HG03432 (cell line): ENCODE measurements around the gene RARS2.

Experiments
- ATAC-seq: cut with Tn5 transposase; IDR thresholded peaks from one replicate; pipeline ENCODE4 v1.9.1; 2021; ENCODE audit warnings: mild to moderate bottlenecking, moderate library complexity; ENCODE audit not compliant: unreplicated experiment

The RARS2 gene

DNA sequence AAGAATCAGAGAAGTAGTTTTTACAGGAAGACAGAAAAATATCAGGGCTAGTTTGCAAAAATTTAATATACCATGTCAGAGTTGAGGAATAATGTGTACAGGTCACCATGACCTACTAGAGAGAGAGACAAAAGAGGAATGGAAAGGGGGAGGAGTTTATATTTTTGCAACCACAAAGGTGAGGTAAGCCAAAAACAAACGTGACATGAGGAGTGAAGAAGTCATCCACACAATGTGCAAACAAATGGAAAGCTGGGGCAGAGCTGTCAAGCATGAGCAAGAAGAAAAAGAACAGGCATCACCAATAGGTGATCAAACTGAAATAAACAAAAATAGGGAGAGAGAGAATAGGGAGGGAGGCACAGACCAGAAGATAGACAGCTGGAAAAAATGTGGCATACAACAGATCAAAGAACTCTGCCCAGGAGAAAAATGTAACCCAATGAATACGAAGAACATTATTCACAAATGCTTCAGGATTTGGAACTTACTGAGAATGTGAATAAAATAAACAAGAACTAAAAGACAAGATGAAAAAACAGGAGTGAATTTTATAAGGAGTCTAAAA is 15.5 kb downstream of the RARS2 start:
- ATAC-seq: no peak

DNA sequence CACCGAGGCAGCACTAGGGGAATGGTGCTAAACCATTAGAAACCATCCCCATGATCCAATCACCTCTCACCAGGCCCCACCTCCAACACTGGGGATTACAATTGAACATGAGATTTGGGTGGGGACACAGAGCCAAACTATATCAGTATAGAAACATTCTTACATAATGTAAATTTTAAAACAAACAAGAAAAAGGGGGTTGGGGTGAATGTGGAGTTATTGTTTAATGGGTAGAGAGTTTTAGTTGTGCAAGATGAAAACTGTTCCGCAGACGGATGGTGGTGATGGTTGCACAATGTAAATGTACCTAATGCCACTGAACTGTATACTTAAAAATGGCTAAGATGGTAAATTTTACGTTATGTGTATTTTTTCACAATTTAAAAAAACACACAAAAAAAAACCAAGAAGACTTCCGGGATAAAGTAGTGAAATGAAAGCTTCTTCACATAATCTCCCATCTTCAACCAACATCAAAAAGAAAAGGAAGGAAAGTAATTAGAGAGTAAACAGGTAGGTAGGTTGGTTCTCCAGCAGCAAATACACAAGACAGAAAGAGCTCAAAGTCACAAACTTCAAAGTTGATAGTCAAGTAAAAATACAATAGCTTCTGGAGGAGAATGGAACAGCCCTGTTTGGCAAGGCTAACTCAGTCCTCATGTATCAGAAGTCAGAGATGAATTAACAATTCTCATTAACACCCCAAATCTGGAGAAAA is 16.3 kb downstream of the RARS2 start:
- ATAC-seq: no peak

DNA sequence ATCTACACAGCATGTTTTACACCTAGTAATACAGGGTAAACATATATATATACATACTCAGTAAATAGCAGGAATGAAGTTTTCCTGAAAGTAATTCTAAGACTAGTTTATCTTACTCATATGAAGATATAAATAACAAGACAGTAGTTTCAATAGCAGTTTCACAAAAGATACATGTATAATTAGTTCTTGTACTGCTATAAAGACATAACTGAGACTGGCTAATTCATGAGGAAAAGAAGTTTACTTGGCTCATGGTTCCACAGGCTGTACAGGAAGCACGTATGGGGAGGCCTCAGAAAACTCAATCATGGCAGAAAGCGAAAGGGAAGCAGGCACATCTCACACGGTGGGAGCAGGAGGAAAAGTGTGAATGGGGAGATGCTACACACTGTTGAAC is 16.9 kb downstream of the RARS2 start:
- ATAC-seq: peak; percentile 58

DNA sequence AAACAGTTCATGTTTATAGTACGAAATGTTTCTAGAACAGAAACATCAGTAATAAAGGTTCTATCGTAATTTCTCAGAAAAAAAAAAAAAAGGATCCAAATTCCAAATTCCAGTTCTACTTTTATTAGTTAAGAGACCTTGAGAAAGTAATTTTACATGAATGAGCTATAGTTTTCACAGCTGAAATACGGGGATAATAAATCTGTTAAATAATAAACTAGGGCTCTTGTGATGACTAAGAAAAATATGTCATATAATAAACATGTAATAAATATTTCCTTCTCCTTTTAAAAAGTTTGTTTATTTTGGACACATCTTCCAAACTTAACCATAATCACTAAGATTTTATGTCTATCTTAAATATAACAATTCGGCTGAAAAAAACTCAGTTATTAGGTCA is 17.8 kb downstream of the RARS2 start:
- ATAC-seq: no peak

DNA sequence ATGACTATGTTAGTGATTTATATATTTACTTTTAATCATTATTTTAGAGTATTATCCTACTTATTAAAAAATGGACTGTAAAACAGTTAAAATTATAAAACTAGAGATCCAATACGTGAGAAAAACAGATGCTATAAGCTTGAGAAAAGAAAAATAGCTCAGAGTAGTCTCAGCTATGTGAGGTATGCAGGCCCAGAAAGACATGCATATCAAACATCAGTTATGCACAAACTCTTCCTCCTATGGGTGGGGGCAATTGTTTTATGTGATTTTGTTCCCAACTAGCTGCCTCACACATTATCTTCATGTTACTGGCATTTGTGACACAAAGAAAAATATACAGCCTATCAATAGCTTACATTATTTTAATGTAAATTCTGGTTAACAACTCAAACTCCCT is 28.8 kb downstream of the RARS2 start:
- no peak for ATAC-seq

DNA sequence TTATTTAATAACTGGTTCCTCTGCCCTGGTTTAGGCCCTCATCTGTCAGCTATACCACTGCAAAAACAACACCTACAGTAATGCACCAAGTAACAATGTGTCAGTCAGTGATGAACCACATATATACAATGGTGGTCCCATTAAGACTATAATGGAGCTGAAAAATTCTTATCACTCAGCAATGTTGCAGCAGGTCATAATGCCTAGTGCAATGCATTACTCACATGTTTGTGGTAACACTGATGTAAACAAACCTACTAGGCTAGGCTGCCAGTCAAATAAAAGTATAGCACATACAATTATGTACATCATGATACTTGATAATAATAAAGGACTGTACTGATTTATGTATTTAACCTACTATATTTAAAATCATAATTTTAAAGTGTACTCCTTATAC is 31.3 kb downstream of the RARS2 start:
- ATAC-seq: no peak

DNA sequence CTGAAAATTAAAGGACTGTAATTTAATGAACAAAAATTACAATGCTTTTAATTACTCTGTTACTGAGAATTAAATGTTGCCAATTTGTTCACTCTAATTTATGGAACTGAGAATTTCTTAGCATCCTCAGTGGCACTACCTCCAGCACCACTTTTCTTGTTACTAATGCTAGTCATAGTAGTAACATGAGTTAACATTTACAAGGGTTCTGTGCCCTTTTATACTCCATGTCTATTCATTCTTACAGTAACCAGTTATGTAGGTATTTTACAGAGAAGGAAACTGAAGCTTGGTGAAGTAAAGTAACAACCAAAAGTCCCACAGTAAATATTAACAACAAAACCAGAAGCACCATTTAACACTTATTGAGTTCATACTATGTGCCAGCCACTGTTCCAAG is 34.3 kb downstream of the RARS2 start:
- ATAC-seq: no peak

DNA sequence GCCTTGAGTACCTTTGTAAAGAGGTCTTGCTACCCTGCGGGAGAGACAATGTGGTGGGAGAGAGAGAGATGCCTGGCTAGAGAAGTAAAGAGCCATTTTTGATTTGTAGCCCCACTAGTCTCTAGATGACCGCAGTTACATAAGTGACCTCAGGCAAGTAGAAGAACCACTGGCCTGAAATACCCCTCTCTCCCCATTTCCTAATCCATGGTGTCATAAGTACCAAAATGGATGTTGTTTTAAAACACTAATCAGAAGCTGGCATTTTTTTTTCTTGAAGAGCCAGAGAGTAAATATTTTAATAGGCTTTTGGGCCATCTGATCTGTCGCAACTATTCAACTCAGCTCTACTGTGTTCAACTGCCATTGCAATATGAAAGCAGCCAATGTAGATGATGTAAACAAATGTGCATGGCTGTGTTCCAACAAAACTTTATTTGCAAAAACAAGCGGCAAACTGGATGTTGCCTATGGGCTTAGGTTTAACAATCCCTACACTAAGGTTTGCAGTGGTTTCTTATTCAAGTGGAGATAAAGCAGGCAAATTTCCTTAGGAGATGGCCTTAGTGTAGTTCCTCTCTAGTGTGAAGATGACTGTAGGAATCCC is 36.5 kb downstream of the RARS2 start:
- no peak for ATAC-seq

DNA sequence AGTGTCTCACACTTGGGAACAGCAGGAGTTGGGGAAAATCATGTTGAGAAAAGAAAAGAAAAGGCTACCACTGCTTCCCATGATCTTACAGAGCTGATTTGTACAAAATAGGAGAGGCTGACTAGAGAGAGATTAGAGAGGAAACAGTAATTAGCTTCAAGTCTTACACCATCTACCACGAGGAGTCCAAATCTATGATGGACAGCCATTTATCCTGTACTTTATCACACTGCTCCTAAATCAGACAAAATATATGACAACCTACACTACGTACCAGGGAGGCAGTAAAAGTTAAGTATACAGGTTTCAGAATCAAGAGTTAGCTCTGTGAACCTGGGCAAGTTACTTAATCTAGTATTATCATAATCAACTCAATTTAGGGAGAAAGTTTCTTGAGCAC is 38.0 kb downstream of the RARS2 start:
- ATAC-seq: no peak

DNA sequence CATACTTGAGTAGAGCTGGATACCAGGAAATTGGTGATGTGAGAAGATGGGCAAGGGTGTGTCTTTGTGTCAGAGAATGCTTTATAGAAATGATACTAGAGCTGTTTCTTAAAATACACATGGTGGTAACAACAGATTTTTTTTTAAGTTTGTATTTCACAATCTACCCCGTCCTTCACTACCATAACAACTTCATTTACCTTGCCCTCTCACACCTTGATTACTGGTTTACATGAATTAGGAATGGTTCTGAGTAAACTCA is 45.4 kb downstream of the RARS2 start:
- no peak for ATAC-seq

DNA sequence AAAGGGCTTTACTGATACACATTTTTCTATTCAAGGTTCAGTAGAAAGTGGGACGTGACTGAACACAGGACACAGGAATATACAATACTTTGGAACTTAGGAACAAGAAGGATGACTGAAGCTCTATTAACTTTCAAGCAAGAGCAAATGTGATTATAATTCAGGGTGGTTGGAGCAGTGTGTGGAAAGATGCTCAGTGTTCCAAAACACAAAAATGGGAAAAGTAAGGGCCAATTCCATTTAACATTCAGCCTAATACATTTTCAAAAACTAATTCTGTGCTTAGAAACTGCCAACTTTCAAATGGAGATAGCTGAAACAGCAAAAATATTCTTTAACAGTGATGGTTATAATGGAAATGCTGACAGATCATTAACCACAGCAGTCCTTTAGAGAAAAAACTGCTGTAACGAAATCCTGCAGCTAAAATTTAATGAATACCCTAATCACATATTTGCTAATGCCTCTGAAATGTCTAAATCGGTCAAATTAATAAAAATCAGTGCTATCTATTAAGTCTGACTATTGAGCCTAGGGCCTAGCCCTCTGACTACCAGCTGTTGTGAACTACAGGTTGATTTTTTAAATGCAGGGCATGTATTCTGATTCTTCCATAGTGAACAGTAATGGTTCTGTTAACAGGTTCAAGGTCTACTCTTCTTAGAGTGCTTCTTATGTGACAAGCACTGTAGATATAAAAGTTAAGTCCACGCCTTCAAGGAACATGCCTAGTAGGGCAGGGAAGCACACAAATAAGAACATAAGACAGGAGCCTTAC is 45.9 kb downstream of the RARS2 start:
- no peak for ATAC-seq

DNA sequence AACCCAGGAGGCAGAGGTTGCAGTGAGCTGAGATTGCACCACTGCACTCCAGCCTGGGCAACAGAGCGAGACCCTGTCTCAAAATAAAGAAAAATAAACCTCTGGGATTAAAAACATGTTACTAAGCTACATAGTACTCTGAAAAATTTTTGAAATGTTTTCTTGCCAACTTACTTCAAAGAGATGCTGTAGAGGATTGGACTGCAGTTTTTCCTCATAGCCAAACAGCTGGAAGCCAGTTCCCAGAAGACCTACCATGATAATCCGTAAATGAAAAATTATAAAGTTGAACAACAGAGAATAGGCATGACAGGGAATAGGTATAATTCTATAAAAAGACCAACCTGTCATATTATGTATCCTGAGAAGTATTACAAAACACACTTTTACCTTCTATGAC is 48.0 kb downstream of the RARS2 start:
- no peak for ATAC-seq

DNA sequence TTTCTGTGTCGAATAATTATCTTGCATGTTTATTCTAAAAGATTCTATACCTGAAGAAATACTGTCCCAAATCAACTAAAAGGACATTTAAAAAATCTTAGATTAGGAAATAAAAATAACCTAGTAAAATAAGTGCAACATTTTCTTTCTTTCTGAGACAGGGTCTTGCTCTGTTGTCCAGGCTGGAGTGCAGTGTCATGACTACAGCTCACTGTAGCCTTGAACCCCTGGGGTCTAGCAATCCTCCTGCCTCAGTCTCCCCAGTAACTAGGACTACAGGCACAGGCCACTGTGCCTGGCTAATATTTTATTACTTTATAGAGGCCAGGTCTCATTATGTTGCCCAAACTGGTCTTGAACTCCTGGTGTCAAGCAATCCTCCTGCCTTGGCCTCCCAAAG is 48.7 kb downstream of the RARS2 start:
- no peak for ATAC-seq

DNA sequence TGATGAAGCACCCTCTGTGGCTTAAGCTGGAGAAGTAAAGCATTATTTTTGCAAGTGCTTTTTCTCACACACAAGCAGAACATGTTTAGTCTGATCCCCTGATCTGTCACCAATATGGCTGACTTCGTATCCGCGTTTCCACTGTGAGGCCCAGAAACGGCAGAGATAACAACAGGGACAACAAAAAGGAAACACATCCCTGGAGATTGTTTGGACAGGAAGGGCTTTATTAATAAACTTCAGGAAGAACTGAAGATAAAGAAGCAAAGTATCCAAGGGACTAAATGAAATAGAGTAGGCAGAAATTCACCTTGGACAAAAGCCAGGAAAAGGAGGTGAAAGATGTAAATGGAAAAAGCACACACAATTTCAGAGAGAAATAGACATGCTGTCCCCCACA is 49.2 kb downstream of the RARS2 start:
- ATAC-seq: no peak

DNA sequence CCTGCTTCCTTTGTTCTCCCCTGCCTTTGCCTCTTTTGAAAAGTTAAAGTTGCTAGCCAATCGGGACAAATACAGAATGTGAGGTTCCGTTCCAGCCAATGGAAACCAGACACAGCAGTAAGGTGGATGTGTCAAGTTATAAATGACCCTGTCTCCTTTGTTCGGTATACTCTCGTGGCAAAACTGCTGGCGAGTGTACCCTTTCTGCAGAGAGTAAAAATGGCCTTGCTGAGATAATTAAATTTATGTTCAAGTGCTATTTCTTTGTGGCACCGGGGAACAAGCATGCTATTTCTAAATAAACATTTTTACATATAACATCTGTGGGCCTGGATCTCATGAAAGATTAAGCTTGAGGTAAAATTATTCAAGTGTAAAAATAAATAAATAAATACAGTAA is 50.2 kb downstream of the RARS2 start:
- no peak for ATAC-seq

DNA sequence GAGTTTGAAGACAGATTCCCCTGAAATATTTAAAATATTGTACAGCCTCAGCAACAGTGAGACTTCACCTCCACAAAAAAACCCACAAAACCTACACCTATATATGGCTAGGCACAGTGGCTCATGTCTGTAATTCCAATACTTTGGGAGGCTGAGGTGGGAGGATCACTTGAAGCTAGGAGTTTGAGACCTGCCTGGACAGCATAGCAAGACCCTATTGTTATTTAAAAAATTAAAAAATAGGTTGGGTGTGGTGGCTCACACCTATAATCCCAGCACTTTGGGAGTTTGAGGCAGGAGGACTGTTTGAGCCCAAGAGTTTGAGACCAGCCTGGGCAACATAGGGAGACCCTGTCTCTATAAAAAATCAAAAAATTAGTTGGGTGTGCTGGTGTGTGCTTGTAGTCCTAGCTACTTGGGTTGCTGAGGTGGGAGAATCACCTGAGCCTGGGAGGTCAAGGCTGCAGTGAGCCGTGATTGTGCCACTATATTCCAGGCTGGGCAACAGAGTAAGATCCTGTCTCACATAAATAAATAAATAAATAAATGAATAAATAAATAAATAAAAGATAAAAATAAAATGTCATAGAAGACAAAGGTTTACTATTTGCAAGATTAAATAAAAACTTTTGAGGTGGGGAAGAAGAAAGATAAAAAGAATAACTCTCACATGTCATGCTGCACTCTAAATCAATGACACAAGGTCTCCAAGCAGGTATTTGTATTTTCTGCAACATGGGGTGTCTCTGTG is 51.1 kb downstream of the RARS2 start:
- no peak for ATAC-seq

DNA sequence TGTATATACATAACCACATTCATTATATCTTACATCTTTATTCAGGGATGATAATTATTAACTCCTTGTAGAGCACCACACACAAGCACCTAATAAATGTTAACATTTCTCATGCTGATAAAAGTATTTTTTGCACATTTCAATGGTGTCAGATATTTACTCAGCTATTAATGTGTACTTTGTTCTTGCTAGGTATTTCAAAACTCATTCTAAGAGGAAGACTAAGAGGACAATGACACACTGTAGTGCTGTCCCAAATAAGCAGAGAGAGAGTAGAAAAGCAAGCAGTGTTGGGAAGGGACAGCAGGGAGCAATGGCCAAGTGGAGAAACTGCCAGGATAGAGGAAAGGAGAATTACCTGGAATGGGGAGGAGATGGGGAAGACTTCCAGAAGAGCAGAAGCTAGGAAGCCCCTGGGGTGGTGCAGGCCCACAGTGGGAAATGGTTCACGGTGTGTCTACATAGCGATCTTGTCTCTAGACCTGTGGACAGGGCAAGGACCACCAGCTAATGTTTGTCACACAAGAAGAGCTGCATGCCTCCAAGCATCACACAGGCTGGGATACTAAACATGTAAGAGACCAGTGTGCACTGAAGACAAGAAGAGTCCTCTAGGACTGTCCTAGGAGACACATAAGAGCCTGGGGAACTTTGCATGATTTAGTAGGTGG is 55.3 kb downstream of the RARS2 start:
- no peak for ATAC-seq

DNA sequence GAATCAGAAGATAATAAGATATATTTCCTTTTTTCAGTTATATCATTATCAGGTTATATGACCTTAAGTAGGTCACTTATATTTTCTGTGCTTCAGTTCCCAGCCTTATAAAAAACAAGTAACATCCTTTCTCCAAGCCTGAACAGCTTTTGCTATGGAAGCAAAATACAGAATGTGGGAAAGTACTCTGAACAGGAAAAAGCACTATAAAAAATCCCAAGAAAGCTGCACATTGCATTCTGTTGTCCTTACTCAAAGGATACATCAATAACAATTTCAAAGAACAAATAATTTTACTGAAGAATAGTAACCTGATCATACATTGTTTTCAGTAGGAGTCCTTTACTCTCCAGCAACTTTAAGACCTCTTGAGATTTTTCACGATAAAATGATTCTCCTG is 60.6 kb downstream of the RARS2 start:
- ATAC-seq: no peak

DNA sequence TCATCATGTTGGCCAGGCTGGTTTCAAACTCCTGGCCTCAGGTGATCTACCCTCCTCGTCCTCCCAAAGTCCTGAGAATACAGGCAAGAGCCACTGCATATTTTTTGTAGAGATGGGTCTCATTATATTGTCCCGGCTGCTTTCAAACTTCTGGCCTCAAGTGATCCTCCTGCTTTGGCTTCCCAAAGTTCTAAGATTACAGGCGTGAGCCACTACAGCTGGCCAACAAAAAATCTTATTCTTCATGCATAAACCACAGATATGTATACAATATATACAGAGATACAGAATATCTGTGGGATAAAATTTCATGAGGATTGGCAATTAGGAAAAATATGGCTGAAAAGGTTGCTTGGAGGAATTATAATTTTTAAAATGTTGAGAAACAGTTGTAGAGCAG is 67.1 kb downstream of the RARS2 start:
- no peak for ATAC-seq

DNA sequence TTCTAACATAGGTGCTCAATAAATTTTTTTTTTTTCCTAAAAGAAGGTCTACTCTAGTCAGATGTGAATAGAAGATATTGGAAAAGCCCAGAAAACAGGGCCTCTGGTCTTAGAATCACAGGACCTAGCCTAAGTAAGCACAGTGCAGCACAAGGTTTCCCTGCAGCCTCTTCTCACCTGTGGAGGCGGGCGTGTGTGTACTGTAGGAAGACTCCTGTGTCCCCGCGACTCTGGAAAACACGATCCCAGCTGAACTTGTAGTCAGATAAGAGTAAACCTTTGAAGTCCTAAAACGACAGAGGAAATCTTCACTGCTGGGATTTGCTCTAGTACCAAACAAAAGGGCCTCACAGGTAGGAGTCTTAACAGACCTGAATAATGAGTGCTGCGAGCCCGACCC is 71.3 kb downstream of the RARS2 start:
- no peak for ATAC-seq

DNA sequence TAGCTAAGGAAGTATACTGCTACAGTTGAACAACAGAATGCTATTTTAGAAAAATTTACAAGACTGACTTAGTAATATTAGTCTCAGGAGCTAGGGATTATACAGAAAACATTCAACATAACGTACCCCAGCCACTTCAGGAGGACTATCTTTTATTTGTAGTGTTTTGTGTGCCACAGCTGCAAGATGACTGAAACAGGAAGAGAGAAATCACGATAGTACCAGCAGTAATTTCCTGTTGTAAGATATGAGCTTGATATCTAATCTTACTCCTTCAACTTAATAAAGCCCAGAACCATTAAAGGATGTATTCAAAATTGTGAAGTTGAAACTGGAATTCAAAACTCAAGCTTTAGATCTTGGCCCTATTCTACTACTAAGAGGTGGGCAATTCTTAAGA is 75.0 kb downstream of the RARS2 start:
- ATAC-seq: no peak
